HG03045 (cell line): ENCODE data around the gene ITGA5.

Experiments
- ATAC-seq: cut with Tn5 transposase; IDR thresholded peaks from one replicate; pipeline ENCODE4 v1.9.1; 2021; ENCODE audit warnings: mild to moderate bottlenecking, moderate library complexity; ENCODE audit not compliant: unreplicated experiment

ITGA5 gene

GRCh38 chr12:54419088-54419887 is at the start of gene ITGA5:
ITGA5 (minus strand) TSS chr12:54419266; CDS start chr12:54419198, 68 bp downstream.
- no peak for ATAC-seq

- ATAC-seq, result no peak
Measured at GRCh38 chr12:54465857-54466523, 46.9 kb upstream of the ITGA5 start.

GRCh38 chr12:54463484-54463883 is 44.4 kb upstream of the ITGA5 start:
- no peak for ATAC-seq

- ATAC-seq, result no peak
Measured at GRCh38 chr12:54463034-54463433, 44.0 kb upstream of the ITGA5 start.

GRCh38 chr12:54460317-54460923 is 41.4 kb upstream of the ITGA5 start:
- no peak for ATAC-seq

GRCh38 chr12:54459355-54459754 is 40.3 kb upstream of the ITGA5 start:
- no peak for ATAC-seq

DNA sequence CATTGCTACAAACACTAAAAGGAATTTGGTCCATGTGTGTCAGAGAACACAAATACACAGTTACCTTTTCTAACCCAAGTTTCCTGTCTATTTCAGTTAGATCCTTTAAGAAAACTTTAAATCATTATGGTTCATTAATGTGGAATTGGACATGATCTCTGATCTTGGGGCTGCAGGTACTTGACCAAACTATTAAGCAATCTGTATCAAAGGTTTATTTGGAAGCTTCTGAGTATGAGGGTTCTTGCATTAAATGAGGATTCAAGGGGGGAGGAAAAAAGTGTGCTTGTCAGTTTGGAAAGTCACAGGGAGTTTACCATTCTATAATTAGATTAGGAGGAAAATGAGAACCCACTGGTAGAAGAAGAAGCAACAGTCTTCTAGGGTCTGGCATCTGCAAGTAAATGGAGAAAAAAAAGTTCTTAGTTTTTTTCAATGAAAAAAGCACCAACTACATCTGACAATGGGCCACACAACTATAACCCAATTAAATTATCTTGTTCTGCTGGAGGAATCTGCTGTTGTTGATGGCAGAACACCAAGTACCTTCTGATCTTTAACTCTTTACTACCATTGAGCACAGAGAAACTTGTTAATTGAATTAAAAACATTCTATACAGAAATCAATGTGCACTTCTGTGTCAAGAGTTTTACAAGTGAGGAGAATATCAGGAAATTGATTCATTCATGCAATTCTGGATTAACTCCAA is 36.8 kb upstream of the ITGA5 start:
- no peak for ATAC-seq

- no peak for ATAC-seq
Measured at GRCh38 chr12:54452628-54453027, 33.6 kb upstream of the ITGA5 start.

GRCh38 chr12:54448344-54448743 is 29.3 kb upstream of the ITGA5 start:
- ATAC-seq, result no peak

- ATAC-seq, result no peak
Measured at GRCh38 chr12:54447917-54448316, 28.9 kb upstream of the ITGA5 start.

DNA sequence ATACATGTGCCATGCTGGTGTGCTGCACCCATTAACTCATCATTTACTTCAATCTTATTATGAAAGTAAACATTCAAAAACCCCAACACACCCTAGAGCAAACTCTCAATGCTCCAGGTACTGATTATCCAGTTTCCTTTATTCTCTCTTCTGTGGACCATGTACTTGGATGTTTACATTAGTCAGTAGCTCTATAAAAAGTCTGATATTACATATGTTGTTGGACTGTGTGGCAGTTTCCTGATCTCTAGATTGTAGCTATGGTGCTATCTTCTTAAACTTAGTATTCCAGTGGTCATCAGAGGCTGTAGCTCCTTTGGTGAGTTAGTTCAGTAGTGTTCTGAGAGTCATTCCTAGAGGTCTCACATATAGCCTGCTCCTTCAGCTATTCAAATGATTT is 25.1 kb upstream of the ITGA5 start:
- no peak for ATAC-seq

- ATAC-seq, result no peak
Measured at GRCh38 chr12:54443446-54443845, 24.4 kb upstream of the ITGA5 start.

DNA sequence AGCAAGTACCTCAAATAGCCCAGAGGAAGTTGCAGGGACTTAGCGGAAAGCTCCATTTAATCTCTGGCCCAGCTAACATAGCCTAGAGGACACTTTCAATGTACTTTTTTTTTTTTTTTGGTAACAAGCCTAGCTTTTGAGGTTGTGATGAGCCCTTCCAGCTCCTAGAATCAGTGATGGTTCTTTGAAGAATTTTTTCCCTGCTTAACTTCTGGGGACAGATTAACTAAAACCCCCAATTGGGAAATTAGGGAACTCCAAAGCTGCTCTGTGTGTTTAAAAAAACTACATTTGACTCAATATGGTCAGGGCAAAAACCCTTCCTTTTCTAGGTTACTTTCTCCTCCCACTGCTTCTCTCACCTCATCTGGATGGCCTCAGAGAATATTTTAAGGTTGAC is 23.9 kb upstream of the ITGA5 start:
- ATAC-seq, result no peak

DNA sequence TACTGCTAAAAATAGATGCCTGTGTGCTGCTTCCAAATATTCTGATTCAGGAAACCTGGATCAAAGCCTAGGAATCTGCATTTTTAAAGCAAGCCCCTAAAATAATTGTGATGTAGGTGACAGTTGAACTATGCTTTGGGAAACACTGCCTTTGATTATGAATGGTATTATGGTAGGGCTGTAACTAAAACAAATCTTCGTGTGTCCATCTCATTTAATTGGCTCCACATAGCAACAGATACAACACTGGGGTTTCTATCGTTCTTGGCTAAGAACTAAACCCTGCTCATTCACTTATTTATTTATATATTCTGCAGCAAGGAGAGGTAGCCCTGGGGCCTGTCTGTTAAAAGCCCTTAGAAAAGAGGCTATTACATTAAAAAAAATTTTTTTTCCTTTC is 23.0 kb upstream of the ITGA5 start:
- ATAC-seq, result no peak

DNA sequence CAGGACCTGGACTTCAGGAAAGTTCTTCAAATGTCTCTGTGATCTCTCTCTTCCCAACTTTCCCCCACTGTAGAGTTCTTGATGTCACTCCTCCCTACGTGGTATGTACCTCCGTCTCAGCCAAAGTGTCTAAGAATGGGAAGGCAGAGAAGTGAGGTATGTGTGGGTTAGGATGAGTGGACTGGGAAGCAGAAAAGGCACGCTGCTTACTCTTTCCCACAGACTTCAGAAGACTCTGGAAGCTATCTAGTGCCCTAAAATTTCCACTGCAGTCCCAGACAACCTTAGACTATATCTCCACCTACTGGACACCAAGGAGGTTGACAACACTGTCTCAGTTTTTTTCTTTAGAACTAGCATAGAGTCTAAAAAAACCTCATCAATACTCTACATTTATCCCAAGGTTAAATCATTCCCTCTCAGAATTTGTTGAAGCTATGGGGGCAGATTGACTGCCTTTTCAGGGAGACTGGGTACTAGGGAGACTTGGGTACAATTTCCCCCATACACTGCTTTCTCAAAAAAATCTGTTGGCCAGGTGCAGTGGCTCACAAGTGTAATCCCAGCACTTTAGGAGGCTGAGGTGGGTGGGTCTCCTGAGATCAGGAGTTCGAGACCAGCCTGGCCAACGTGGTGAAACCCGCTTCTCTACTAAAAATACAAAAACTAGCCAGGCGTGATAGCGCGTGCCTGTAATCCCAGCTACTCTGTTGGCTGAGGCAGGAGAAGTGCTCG is 20.6 kb upstream of the ITGA5 start:
- no peak for ATAC-seq

DNA sequence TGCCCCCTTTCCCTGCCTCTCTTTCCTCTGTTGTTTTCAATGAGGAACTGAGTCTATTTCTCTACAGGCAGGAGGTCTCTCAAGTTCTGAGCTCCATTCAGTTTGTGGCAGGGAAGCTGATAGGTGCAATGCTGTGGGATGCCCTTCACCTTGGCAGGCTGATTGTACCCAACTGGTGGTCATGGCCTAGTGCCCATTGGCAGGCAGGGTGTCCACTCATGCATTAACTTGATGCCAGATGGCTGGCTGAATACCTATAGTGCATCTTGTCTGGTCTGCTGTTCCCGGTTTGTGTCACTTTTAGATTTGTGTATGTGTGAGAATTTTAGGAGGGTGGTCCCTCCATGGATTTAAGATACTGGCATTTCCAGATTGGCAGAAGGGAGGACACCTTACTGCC is 20.0 kb upstream of the ITGA5 start:
- ATAC-seq, result no peak

GRCh38 chr12:54438517-54438916 is 19.5 kb upstream of the ITGA5 start:
- ATAC-seq, result no peak

DNA sequence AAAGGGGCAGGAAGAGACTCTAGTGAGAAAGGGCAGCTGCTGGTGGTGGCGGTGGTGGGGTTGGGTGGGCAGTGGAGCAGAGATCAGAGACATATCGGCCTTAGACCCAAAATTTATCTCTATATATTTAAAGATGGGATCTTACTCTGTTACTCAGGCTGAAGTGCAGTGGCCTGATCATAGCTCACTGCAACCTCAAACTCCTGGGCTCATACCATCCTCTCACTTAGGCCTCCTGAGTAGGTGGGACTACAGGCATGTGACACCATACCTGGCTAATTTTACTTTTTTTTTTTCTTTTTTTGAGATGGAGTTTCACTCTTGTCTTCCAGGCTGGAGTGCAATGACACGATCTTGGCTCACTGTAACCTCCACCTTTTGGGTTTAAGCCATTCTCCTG is 18.6 kb upstream of the ITGA5 start:
- no peak for ATAC-seq

DNA sequence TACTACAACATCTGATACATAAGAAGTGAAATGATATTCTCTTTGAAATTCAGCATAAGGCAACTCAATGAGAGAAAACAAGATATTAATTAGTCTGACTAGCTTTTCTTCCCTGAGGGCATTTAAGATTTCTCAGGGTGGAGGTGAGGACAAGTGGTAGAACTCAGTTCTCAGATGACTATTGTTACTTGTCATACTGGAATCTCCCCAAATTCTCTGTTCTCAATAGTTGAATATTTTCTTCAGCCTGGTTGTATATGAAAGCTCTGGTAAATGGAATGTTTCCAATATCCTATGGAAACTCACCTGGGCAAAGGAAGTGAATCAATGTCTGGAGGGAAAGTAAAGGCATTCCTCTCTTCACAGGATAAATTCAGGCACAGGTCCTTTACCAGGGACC is 18.2 kb upstream of the ITGA5 start:
- no peak for ATAC-seq

DNA sequence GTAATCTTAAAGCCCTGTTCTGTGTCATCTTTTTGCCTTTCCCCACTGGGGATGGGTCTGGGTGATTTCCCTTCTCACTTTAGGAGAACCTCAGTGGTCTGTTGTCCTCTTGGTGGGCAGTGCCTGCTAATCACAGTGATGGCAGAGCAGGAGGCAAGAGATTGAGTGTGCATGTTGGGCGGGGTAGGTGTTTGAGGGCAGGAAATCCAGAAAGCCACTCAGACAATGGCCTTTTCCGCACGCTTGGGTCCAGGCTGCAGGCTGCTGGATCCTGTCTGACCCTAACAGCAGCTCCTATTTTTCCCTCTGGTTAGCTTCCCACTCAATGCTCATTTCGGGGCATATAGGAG is 13.7 kb upstream of the ITGA5 start:
- no peak for ATAC-seq
